Measurements from ENCODE around the gene FHAD1.
A peak's percentile ranks its signal among the peaks of the same experiment; 100 is the strongest.

Gene FHAD1

DNA sequence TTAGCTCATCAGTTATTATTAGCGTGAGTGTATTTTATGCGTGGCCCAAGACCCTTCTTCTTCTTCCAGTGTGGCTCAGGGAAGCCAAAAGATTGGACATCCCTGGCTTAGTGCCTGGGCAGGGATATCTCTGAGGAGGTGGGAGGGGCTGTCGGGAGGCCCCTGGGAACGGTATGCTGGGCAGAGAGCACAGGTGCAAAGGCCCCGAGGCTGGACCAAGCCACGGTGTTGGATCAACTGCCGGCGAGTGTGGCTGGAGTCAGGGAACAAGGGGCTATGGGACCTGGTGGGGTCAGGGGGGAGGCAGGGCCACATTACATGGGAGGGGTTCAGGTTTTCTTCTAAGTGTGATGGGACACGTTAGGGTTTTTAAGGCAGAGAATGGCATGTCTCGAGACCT lies 62.7 kb downstream of the FHAD1 start:
- DNase-seq, result no peak

DNA sequence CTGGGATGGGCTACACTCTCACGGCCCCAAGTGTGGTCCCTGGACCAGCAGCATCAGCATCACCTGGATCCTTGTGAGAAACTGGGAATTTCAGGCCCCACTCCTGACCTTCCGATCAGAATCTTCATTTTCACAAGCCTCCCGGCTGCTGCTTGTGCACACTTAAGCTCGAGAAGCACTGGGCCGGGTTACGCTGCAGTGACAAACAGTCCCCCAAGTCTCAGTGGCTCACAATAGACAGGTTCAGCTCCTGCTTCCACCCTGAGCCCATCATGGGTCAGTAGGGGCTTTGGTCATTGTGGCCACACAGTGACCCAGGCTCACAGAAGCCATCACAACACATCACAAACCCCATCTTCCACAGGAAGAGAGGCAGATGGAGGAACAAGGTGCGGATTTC lies 63.5 kb downstream of the FHAD1 start:
- DNase-seq, result no peak

DNA sequence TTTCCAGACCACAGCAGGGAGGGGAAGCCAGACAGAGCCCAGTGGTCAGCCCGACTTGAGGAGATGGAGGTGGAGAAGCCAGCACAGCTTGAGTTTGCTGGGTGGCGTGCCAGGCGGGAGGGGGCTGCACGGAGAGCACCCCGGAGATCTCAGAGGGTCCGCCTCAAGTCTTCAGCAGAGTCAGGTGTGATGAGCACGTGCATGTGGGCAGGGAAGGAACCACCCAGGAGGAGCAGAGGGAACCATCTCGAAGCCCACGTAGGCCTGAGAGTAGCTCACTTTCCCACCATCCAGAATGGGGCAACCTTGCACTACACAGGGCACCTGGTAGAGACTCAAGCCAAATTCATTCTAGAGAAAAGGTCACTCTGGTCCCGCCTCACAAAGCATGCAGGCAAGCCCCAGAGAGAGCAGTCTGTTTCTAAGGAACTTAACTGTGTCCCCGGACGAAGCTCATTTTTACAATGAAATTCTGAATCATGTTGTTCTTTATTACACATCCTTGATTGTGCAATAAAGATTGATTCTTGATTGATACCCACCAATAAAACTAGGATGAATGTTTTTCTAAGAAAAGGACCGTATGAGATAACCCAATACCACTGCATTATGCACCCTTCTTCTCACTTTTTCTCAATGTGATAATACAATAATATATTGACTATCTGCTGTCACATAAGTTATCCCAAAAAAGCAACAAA lies 64.2 kb downstream of the FHAD1 start:
- no peak for DNase-seq

DNA sequence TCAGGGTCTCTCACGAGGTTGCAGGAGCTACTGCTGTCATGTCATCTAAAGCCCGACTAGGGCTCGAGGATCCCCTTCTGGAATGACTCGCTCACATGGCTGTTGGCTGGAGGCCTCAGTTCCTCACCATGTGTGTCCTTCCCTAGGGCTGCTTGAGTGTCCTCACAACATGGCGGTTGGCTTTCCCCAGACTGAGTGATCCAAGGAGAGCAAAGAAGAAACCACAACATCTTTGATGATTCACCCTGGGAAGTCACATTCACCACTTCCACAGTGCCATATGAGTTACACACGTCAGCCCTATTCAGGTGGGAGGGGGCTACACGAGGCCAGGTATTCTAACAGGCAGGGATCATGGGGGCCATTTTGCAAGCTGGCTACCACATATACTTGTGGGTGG lies 64.9 kb downstream of the FHAD1 start:
- DNase-seq, result no peak

DNA sequence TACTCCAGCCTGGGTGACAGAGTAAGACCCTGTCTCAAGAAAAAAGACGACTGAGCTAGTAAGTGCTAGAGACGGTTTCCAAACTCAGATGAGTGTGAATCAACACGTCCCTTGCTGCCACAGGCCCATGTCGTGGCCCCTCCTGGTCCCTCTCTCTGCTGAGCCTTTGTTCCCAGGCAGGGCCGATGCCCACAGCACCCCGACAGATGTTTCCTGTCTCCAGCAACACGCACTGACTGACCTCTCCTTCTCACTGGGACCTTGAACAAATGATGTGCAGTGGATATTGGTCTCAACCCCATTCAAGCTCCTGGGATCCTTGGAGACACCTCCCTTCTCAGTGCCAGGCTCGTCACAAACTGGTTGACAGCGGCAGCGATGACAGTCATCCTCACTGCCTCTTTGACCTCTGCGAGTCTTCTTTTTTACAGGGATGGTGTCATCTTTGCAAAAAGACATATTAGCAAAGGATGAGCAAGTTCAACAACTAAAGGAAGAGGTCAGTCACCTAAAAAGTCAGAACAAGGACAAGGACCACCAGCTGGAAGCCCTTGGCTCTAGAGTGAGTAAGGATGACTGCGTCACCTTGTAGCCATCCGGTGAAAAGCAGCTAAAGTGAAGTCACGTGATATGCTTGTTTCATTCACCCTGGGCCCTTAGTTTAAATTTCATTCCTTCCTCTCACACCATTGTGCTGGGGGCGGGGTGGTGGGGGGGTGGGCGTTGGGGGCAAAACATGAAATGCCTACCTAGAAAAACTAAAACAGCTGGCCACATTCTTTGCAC lies 65.8 kb downstream of the FHAD1 start:
- DNase-seq, result no peak

DNA sequence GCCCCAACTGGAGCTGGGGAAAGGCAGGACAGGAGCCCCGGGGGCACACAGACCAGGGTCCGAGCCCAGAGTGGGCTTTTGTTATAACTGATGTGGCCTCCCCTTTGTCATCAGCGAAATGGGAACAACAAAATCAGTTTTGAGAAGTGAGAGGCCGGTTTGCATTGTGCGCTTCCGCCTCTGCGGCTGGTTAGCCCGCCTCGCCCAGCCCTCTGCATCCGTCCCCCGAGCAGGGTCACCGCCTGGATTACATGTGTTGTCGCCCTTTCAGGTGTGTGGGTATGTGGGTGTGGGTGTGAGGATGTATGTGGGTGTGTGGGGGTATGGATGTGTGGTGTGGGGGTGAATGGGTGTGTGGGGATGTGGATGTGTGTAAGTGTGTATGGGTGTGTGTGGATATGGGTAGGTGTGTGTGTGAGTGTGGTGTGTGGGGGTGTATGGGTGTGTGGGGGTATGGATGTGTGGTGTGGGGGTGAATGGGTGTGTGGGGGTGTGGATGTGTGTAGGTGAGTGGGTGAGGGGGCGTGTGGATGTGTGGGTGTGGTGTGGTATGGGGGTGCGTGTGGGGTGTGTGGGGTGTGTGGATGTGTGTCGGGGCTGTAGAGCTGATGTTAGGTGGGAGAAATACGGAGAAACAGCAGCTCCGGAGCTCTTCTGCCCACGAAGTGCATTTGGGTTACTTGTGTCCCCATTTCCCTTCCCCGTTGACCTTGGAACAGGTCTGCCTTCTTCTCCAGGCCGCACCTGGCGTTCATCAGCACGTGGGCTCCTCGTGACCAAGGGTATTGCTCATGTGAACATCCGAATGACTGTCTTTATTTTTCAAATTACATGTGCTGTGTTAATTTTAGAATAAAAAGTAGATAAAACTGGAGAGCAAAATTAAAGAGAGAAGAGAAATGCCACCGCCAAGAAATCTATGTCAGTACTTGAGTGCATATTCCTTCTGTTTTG lies 67.6 kb downstream of the FHAD1 start:
- DNase-seq, result no peak

DNA sequence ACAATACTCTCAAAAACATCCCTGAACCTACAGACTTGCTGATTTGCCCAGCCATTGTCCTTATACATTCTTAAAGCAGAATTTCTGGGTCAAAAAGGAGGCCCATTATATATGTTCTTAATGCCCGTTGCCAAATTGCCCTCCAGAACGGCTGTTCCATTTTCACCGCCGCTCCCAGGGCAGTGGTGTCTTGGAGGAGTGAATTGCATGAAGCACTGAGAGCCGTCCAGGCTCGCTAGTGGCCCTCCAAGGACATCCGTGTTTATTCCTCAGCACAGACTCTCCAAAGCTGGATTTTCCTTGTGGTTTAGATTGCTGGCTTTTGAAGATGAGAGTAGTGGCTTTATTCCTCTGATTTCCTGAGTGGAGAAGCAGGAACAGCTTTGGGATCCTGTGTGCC lies 68.8 kb downstream of the FHAD1 start:
- DNase-seq, result no peak

DNA sequence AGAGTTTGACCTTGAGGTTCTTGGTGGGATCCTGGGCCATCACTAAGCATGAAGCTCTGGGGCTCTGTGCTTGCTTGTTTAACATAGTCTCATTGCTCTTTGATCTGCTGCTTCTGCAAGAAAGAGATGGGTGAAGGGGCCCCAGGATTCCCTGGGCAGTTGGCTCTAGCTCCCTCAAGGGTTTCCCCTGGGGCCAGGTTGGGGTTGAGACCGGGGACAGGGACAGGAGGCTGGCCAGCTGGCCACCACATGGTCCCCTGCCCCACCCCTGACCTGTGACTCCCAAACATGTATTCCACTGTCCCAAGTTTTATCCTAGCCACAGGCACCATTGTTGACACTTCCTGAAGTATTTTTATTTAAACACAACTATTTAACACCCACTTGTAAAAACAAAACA lies 69.5 kb downstream of the FHAD1 start:
- DNase-seq, result no peak

DNA sequence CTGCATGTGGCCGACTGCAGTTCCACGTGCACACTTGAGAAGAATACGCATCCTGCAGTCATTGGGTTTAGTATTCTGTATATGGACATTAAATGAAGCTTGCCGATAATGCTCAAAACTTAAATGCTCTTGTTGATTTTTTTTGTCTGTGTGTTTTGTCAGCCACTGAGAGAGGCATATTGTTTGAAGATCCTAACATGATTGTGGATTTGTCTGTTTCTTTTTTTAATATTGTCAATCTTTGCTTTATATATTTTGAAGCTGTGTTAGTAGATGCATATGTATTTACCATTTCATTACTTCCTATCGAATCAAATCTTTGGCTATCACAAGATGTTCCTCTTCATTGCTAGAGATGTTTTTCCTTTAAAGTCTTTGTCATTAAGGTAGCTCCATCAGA lies 73.2 kb downstream of the FHAD1 start:
- no peak for DNase-seq

DNA sequence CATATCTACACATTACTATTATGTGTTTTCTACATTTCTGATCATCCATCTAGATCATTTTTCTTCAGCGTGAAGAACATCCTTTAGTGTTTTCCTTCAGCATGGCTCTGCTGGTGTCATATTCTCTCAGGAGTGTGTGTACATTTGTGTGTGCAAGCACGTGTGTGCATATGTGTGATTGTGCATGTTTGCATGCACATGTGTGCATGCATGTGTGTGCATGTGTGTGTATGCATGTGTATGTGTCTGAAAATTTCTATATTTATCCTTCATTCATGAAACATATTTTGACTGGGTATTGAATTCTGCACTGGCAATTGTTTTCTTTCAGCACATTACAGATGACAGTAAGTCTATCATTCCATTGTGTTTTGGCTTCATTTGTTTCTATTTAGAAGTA lies 74.6 kb downstream of the FHAD1 start:
- DNase-seq, result no peak

DNA sequence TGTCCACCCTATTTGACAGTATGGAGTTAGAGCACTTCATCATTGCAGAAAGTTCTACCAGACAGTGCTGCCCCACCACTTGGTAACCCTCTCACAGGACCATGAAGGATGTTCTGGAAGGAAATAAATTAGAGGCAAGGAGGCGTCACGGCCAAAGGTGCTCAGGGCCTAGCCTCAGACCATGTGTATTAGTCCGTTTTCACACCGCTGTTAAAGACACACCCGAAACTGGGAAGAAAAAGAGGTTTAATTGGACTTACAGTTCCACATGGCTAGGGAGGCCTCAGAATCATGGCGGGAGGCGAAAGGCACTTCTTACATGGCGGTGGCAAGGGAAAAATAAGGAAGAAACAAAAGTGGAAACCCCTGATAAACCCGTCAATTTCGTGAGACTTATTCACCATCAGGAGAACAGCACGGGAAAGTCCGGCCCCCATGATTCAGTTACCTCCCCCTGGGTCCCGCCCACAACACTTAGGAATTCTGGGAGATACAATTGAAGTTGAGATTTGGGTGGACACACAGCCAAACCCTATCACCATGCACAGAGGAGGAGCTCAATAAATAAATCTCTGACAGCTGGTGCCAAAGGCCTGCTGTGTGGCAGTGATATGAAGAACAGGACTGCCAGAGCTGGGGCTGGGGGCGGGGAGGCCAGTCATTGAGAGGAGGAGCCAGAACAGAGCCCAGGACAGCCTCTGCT lies 75.8 kb downstream of the FHAD1 start:
- no peak for DNase-seq

DNA sequence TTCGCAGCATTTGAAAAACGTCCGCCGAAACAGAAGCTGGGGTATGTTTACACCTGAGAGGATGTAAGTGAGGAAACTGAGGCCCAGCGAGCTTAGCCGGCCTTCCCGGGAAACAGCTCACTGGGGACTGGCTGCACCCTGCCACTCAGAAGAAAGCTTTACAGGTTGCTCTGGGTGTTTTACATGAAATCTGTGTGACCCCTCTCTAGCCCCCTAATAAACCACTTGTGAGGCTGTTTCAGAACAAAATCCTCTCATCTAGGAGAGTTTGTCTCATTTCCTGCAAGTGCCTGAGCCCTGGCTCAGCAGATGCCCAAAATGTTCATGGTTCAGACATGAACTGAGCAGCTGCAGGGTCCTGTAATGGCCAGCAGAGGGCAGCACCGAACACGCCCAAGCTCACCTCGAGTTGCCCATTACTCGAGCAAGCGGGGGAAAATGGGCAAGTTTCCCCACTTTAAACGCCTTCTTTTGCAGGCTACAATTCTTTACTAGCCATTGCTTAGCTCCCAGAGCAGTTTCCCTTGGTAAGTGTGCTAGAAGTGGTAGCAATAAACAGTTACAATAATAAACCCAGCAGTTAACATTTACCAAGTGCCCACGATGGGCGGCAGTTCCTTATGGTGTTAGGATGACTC lies 76.4 kb downstream of the FHAD1 start:
- peak; percentile 73 for DNase-seq

DNA sequence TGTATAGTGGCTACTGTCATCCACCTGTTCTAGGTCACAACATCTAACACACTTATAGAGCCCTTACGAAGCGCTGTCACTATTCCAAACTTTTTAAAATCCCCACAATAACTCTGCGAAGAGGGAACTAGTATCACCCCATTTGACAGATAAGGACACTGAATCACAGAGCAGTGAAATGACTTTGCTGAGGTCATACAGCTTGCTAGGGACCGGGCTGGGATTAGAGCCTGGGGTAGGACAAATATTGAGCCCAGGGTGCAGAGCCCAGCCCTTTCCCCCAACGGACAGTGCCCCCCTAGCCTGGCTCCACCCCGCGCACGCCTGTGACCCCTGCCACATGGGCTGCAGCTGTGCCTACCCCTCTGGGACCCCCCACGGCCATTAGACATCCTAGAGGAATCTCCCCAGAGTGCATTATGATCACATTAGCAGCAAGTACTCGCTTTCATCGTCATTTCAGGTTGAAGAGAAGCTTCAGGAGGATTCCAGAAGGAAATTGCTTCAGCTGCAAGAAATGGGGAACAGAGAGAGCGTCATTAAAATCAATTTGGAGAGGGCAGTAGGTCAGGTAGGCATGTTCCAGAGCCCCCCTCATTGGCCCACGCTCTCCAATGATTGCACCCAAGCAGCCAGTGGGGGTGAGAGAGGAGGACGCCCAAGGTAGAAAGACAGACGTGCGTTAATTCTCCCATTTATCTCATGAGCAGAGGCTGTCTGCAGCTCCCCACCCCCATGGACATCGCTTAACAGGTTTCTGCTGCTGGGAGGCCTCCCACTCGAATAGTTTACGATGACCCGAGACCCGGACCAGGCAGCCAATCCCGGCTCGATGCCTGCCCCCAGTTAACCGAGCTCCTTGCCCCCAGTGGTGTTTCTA lies 77.2 kb downstream of the FHAD1 start:
- DNase-seq, result no peak

DNA sequence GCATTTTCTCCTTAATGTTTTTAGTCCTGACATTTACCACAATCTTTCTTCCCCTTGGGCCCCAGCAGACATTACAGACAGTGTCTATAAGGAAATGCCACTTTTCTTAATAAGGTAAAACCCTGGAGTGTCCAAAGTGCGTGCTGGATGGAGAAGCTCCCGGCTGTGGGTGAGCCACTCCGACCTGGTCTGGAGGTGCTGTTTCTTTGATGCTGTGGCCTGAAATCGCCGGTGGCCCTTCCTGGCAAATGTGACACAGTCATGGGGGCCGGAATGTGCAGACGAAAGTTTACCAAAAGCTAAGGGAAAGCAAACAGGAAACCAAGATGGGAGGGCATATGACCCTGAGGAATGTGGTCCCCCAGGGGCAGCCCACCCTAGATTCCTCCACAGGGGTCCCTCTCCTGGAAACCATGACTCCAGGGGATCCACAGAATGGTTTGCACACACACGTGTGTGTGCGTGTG lies 77.9 kb downstream of the FHAD1 start:
- DNase-seq, result no peak

DNA sequence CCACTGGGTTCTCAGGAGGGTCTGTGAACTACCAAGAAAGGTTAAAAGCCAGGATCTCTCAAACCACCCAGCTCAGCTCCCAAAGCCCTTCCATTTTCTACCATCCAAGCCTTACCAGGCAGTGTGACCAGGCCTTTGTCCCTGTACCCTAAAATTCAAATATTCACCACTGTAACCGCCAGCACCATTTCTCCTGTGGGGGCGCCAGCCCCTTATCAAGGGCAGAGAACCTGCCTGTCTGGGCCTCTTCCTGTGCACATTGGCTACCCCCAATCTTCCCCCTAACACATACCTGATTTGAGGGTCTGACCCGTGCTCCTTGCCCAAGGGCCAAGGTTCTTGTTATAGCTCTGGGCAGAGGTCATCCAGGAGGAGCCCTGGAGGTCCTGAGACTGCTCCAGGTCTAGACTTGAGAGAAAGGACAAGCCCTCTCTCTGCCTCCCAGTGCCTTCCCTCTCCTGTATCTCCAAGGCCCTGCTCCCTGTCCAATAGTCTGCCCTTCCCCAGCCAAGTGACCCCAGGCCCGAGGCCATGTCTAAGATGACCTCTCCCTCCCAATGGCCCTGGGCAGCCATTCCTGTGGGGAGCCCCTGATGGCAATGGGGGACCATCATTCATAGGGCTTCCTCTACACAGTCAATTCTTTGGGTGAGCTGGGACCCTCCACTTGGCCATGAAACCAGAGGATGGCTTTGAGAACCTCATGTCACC lies 78.5 kb downstream of the FHAD1 start:
- DNase-seq, result no peak

DNA sequence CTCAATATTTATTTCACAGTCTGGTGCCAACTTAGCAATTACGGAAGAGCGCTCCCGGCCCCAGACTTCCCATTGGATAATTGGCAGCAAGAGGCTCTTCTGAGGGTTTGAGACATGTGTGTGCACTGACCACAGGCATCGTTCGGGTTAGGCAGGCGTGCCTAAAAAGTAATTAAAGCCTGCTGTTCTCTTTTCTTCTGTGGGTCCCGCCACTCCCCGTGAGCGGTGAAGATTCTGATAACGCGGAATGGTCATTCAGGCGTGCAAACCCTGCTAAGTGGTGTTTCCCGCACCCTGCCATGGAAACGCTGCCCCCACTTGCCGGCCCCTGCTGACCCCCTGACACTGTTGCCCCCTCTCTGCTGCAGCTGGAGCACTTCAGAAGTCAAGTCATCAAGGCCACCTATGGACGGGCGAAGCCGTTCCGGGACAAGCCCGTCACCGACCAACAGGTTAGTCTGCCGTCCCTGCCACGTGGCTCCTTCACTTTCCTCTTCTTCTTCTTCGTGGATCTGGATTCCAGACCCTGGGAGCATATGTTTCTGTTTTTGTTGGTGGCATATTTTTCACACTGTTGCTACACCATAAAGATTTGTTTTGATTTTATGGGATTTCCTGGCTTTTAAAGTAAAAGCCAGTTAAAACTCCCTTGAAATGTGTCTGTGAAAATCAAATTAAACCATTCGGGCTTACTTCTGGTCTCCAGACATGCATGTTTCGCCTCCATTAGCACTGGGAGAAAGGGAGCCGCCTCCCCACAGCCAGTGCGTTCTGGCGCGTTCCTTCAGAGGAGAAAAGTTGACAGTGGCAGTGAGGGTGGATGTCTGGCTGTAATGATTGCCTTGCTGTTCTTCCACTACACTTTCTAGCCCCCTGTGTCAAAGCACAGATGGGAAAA lies 79.9 kb downstream of the FHAD1 start:
- DNase-seq, result no peak

DNA sequence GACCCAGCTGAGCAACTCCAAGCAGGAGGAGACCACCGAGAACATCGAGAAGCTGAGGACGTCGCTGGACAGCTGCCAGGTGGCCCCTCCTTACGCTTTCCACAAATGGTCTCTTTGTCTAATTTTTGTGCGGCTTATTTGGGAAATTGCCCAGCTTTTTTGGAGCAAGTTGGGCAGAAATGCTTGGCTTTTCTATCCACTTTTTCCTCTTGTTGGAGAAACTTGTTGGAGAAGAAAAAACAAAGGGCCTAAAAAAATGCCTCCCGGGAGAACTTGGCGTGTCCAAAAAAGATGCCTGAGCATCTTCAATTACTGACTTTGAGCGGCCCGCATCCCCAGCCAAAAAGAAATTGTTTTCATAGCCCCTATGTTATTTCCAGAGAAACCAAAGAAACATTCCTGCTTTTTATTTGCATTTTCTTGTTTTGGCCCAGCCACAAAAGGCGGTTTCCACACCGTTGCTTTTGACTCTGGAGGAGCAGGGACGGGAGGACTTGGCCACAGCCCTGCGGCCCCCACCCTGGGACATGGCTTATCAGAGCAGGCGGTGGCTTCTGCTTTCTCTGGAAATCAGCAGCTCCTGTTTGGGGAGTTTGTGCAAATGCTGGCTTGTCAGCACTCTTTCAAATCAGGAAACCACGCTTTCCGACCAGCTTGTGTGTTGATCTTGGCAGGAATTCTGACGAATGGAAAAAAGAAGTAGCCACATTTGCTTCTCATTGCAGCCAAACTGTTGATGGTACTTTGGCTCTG lies 81.5 kb downstream of the FHAD1 start:
- DNase-seq, result no peak

DNA sequence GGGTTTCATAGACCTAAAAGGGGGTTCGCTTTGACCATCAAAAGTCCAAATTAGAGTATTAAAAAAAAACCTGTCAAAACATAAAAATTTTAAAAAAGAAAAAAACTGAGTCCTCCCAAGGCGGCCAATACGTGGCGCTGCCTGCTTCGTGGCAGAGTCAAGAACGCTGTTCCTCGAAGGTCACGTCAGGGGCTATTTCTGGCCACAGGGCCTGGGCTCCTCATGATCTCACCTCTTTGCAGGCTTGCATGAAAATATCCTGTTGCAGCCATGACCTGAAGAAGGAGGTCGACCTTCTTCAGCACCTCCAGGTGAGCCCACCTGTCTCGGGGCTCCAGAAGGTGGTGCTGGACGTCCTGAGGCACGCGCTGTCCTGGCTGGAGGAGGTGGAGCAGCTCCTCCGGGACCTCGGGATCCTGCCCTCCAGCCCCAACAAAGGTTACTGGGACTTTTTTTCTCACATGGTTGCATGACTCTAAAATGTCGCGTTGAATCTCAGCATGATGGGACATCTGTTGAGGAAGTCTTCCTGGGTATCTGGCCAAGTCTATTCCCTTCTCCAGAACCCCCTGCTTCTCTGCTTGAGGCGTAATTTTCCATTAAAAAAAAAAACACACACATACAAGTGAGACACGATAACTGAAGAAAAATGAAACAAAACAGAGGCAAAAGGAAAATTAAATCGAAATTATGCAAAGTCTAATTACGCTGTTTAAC lies 82.2 kb downstream of the FHAD1 start:
- no peak for DNase-seq

Measured in NCI-H1105 (cell line).